Measurements from ENCODE around the gene HLA-DRB1. TPM values are rescaled to one million over a fixed set of nuclear protein-coding genes. Genes with fewer than 3 reads are reported as not detected.
"Not testable (repeated sequence)": the region's sequence is repeated elsewhere in the genome, so short reads cannot be mapped to it uniquely, and the experiment has no call there.

HLA-DRB1 gene
- total and polyA plus RNA-seq, 2 experiments from 2014 or later: 0.63 to 1.1 TPM

DNA sequence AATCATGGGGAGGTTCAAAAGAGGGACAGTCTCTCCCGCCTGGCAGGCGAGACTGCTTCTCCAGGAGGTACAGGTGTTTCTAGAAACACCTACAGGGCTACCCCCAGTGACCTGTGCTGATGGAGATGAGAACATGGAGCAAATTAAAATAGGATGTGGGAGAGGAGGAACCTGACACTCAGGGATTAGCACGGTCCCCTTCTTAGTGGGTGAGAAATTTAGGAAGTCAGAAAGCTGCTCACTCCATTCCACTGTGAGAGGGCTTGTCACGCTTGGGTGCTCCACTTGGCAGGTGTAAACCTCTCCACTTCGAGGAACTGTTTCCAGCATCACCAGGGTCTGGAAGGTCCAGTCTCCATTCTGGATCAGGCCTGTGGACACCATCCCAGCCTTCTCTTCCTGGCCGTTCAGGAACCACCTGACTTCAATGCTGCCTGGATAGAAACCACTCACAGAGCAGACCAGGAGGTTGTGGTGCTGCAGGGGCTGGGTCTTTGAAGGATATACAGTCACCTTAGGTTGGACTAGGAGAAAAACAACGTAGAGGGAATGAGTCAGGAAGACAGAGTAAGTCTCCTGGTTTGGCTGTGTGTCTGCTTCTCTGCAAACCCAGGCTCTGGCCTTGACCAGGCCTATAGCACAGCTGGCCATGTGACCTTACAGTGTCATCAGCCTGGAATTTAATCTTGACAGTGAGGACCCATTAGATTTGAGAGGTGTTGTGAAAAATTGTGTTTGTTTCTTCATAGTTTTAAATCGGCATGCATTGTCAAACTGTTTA lies 8.1 kb downstream of the HLA-DRB1 start:
- Histone ChIP-seq H3K36me3 (no peaks in the 10 kb centered on the region), H3K27ac (no peak overlapping the region), H3K4me3 (no peak overlapping the region), H3K27me3 (no peaks in the 10 kb centered on the region), H3K4me1 (ENCODE audit: low read depth) (no peaks in the 10 kb centered on the region), H3K9me3 (ENCODE audit: low read depth) (no peaks in the 10 kb centered on the region)
- TF ChIP-seq CTCF (IDR thresholded peaks at IDR 0.05; ENCODE audit: low read depth, low read length): no peak
- peak in 1 of 2 donors; percentile 12 for DNase-seq (ENCODE audit: low read depth in 1 of 2, low spot score in 1 of 2)

DNA sequence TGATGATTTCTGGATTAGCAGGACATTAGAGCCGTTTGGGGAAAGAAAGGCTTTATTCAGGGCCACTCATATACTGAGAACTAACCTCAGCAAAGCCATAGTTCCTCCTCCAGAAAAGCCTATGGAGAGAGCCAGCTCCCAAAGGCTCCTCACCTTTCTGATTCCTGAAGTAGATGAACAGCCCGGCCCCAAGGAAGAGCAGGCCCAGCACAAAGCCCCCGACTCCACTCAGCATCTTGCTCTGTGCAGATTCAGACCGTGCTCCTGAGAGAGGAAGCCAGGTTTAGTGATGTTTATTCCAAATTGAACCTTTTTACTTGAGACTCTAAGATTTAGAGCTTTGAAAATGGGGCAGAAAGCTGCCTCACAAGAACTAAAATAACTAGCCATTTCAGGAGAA lies 9.1 kb downstream of the HLA-DRB1 start:
- no peak for DNase-seq (ENCODE audit: low read depth in 1 of 2, low spot score in 1 of 2)

GRCh38 chr6:32578962-32579361 lies 10.7 kb downstream of the HLA-DRB1 start:
- Histone ChIP-seq H3K27ac (no peak overlapping the region), H3K4me1 (ENCODE audit: low read depth) (no peaks in the 10 kb centered on the region), H3K9me3 (ENCODE audit: low read depth) (no peaks in the 10 kb centered on the region), H3K27me3 (no peaks in the 10 kb centered on the region), H3K36me3 (no peaks in the 10 kb centered on the region), H3K4me3 (no peak overlapping the region)
- DNase-seq (ENCODE audit: low read depth in 1 of 2, low spot score in 1 of 2): no peak
- TF ChIP-seq CTCF (IDR thresholded peaks at IDR 0.05; ENCODE audit: low read depth, low read length): no peak

More for the DNA sequence above, 9.1 kb downstream of the HLA-DRB1 start:
- Histone ChIP-seq H3K9me3 (ENCODE audit: low read depth) (no peaks in the 10 kb centered on the region), H3K4me3 (no peak overlapping the region), H3K36me3 (no peaks in the 10 kb centered on the region), H3K27me3 (no peaks in the 10 kb centered on the region), H3K27ac (no peak overlapping the region), H3K4me1 (ENCODE audit: low read depth) (no peaks in the 10 kb centered on the region)
- no peak for TF ChIP-seq CTCF (IDR thresholded peaks at IDR 0.05; ENCODE audit: low read depth, low read length)

DNA sequence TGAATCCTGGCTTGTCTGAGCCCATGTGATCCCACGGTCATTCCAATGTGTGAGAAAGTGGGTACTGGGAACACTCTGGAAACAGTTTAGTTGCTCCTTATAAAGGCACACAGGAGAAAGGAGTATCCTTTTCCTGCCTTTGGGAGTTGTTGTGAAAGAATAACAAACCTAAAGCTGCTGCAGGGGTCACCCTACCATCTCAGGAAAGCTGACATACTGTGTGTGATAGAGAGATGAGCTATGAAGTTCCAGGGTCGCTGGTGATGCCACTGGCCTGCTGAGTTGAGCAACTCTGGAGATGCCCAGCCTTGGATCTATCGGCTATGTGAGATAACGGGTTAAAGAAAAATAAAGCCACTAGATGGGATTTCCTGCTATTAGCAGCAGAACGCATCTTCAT lies 12.2 kb downstream of the HLA-DRB1 start:
- not testable (repeated sequence) for H3K9me3 ChIP-seq (ENCODE audit: low read depth); H3K4me1 ChIP-seq (ENCODE audit: low read depth); H3K36me3 ChIP-seq; DNase-seq (ENCODE audit: low read depth in 1 of 2, low spot score in 1 of 2); H3K4me3 ChIP-seq; H3K27ac ChIP-seq; H3K27me3 ChIP-seq

DNA sequence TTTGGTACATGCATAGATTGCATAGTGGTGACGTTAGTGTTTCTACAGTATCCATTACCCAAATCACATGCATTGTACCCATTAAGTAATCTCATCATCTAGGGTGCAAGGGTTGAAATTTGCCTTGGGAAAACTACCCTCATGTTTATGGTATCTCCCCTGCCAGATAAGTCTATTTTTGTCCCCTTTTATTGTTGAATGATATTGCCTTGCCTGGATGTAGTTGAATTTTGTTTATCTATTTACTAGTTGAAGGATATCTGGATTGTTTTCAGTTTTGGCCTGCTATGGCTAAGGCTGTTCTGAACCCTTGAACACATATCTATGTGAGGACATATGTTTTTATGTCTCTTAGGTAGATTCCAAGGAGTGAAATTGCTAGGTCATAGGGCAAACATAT lies 13.4 kb downstream of the HLA-DRB1 start:
- no peaks in the 10 kb centered on the region for H3K36me3 ChIP-seq
- DNase-seq (ENCODE audit: low read depth in 1 of 2, low spot score in 1 of 2): no peak

More for the DNA sequence above, 13.4 kb downstream of the HLA-DRB1 start:
- Histone ChIP-seq H3K9me3 (ENCODE audit: low read depth) (no peaks in the 10 kb centered on the region), H3K27ac (no peak overlapping the region), H3K4me1 (ENCODE audit: low read depth) (no peaks in the 10 kb centered on the region), H3K27me3 (no peaks in the 10 kb centered on the region), H3K4me3 (no peak overlapping the region)
- TF ChIP-seq CTCF (IDR thresholded peaks at IDR 0.05; ENCODE audit: low read depth, low read length): no peak

Measured in cardiac muscle cell (in vitro differentiated cells and primary cell).